ENCODE results near the gene MCM3AP. TPM values are rescaled to one million over a fixed set of nuclear protein-coding genes. Genes with fewer than 3 reads are reported as not detected.

The MCM3AP gene
- total and polyA plus RNA-seq, 9 of the 15 experiments (the other 6 are each of a cell fraction or from before 2014, with no cell fraction given) = 6.5 to 179 (median 69.6) TPM

GRCh38 chr21:46322351-46323226, 37.2 kb upstream of the MCM3AP start (continued):
- no peak for TF ChIP-seq ZNF280A (IDR thresholded peaks at IDR 0.05; ENCODE audit: low read depth, partially characterized antibody)
- TF ChIP-seq ATF7 (IDR thresholded peaks at IDR 0.05) = no peak
- TF ChIP-seq, protein P1, sequence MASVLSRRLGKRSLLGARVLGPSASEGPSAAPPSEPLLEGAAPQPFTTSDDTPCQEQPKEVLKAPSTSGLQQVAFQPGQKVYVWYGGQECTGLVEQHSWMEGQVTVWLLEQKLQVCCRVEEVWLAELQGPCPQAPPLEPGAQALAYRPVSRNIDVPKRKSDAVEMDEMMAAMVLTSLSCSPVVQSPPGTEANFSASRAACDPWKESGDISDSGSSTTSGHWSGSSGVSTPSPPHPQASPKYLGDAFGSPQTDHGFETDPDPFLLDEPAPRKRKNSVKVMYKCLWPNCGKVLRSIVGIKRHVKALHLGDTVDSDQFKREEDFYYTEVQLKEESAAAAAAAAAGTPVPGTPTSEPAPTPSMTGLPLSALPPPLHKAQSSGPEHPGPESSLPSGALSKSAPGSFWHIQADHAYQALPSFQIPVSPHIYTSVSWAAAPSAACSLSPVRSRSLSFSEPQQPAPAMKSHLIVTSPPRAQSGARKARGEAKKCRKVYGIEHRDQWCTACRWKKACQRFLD (CRISPR knock-in tag; IDR thresholded peaks at IDR 0.05) = peak; percentile 19; the same call in 1 of the 2 replicates
- no peak for TF ChIP-seq SPI1 (IDR thresholded peaks at IDR 0.05; ENCODE audit: borderline replicate concordance, low read depth, low read length)

GRCh38 chr21:46320331-46320801, 35.0 kb upstream of the MCM3AP start:
- peaks cover 60% of the 10 kb centered on the region for H3K79me2 ChIP-seq (ENCODE audit: control insufficient read depth, insufficient read depth, low read length)
- H3K9me3 ChIP-seq (replicated peaks; ENCODE audit: control insufficient read depth, insufficient read depth, low read depth, low read length) = no peaks in the 10 kb centered on the region
- H3K4me1 ChIP-seq (replicated peaks in 1 of 2; ENCODE audit: control insufficient read depth in 2 of 2, insufficient read depth in 2 of 2, low read length in 2 of 2) = peaks cover 27 to 68% of the 10 kb centered on the region in 2 experiments; a peak in 4 of 5 replicates
- ChIA-PET POLR2A (interaction anchor here (0.7 kb wide), 1 partner anchor 9 kb away, joined by 4 read pairs; no protein-coding TSS in a partner anchor), CTCF (ENCODE audit: low intra/inter-chr PET ratio) (no interaction called here)
- in situ Hi-C loops (cut with MboI) (no loop called here), intact Hi-C loops (cut with micrococcal nuclease) (loop anchor here (1.0 kb wide), 1 partner anchor 26 kb away; no protein-coding TSS in a partner anchor)
- peak overlapping the region; percentile 91 for H3K4me2 ChIP-seq (ENCODE audit: insufficient read depth, low read length)
- H3K27me3 ChIP-seq (ENCODE audit: control insufficient read depth in 2 of 2, insufficient read depth in 2 of 2, low read length in 2 of 2) = no peaks in the 10 kb centered on the region
- peak; percentile 46 for ATAC-seq
- 2% methylated on average over 4 of the region's 4 CpGs for WGBS (ENCODE audit: insufficient coverage, low coverage, missing lambda C conversion rate)
- peak; percentile 80 to 97 (median 88) for DNase-seq (ENCODE audit: extremely low read depth in 1 of 4, low spot score in 3 of 4)
- peak overlapping the region; percentile 99 for H3K27ac ChIP-seq (ENCODE audit: extremely low read depth, low read depth, low read length)
- peak; percentile 96 for FAIRE-seq
- no peaks in the 10 kb centered on the region for H3K9me1 ChIP-seq (ENCODE audit: control insufficient read depth, insufficient read depth, low read length)
- peaks cover 26% of the 10 kb centered on the region for H4K20me1 ChIP-seq (replicated peaks; ENCODE audit: control insufficient read depth, insufficient read depth, low read length)
- H3K4me3 ChIP-seq = peak overlapping the region; percentile 22; the same call in 1 of the 2 replicates
- H3K36me3 ChIP-seq (ENCODE audit: control insufficient read depth, insufficient read depth, low read length) = peaks cover 45% of the 10 kb centered on the region
- no TSS peak for BruUV-seq (replicated peaks)
- H2AFZ ChIP-seq (ENCODE audit: low read depth, low read length) = no peak overlapping the region
- H3K9ac ChIP-seq (ENCODE audit: insufficient read depth in 1 of 2, low read depth in 2 of 2, low read length in 2 of 2) = peak overlapping the region in 1 of 2 experiments; percentile 99; a peak in 1 of 4 replicates
- TF ChIP-seq EWSR1 (IDR thresholded peaks at IDR 0.05; ENCODE audit: borderline replicate concordance, low read depth, partially characterized antibody) (no peak), IRF9 (tag; IDR thresholded peaks at IDR 0.05) (peak; percentile 68), SMAD1 (IDR thresholded peaks at IDR 0.05; ENCODE audit: low read depth, low read length, partially characterized antibody) (peak; percentile 79), ZBTB8A (IDR thresholded peaks at IDR 0.05; ENCODE audit: partially characterized antibody) (no peak), RCOR1 (IDR thresholded peaks at IDR 0.05; ENCODE audit: borderline replicate concordance in 1 of 2, low read depth in 2 of 2, low read length in 2 of 2) (peak; percentile 78 to 91; a peak in 3 of 4 replicates), BCOR (IDR thresholded peaks at IDR 0.05) (peak; percentile 97), MYNN (IDR thresholded peaks at IDR 0.05) (peak; percentile 94), MYNN (CRISPR knock-in tag; IDR thresholded peaks at IDR 0.05) (no peak), CHD2 (IDR thresholded peaks at IDR 0.05; ENCODE audit: low read depth, low read length) (no peak), SMARCC2 (IDR thresholded peaks at IDR 0.05; ENCODE audit: low read depth) (peak; percentile 95), ZNF174 (CRISPR knock-in tag; IDR thresholded peaks at IDR 0.05) (no peak), ZFPM2 (CRISPR knock-in tag; IDR thresholded peaks at IDR 0.05) (no peak)

All from K562 (cell line).